ENCODE measurements around the gene CEP164.

- TF ChIP-seq CTCF (IDR thresholded peaks at IDR 0.05; ENCODE audit: low read depth, low read length) (no peak), MAX (IDR thresholded peaks at IDR 0.05; ENCODE audit: low read depth, low read length) (no peak), POLR2A (IDR thresholded peaks at IDR 0.05; ENCODE audit: extremely low read depth, insufficient read length) (no peak), MYC (IDR thresholded peaks at IDR 0.05; ENCODE audit: low read depth, low read length) (no peak)
These were observed 29.5 kb upstream of the CEP164 start for GRCh38 chr11:117298195-117298594.
